ENCODE data around the gene AVPR1B.

Gene AVPR1B

GRCh38 chr1:206098242-206098919 lies 18.8 kb downstream of the AVPR1B start:
- WGBS (ENCODE audit: extremely low coverage, insufficient coverage, low lambda C conversion rate): no CpG with 5 or more reads among the region's 9 CpGs
- Histone ChIP-seq H2BK15ac (replicated peaks; ENCODE audit: low read depth) (no peak overlapping the region), H4K5ac (ENCODE audit: low read length) (no peak overlapping the region), H4K8ac (ENCODE audit: low read depth, low read length) (no peak overlapping the region), H3K79me2 (ENCODE audit: control insufficient read depth, insufficient read depth, low read length) (no peaks in the 10 kb centered on the region), H2AK5ac (ENCODE audit: low read length) (no peak overlapping the region), H3K36me3 (ENCODE audit: control insufficient read depth, insufficient read depth, low read length) (no peaks in the 10 kb centered on the region), H3K27me3 (ENCODE audit: insufficient read depth, low read length, poor library complexity) (no peaks in the 10 kb centered on the region), H3K18ac (ENCODE audit: low read length) (no peak overlapping the region), H3K23ac (ENCODE audit: low read length) (no peak overlapping the region), H3K27ac (ENCODE audit: low read depth, low read length) (no peak overlapping the region), H3K4me1 (ENCODE audit: control insufficient read depth, low read depth, low read length) (no peaks in the 10 kb centered on the region), H2BK5ac (ENCODE audit: low read length) (no peak overlapping the region), H3K9ac (ENCODE audit: low read length) (no peak overlapping the region), H3K4me2 (ENCODE audit: low read length) (no peak overlapping the region), H3K4me3 (ENCODE audit: low read length) (no peak overlapping the region), H3K56ac (ENCODE audit: low read length) (no peak overlapping the region), H2BK120ac (ENCODE audit: low read depth, low read length) (no peak overlapping the region), H3K4ac (ENCODE audit: low read depth, low read length) (no peak overlapping the region), H3K79me1 (ENCODE audit: low read length) (no peaks in the 10 kb centered on the region)
- DNase-seq: no peak

GRCh38 chr1:206097381-206097780 lies 19.8 kb downstream of the AVPR1B start:
- no peaks in the 10 kb centered on the region for H3K36me3 ChIP-seq (ENCODE audit: control insufficient read depth, insufficient read depth, low read length)
- no peak overlapping the region for H3K23ac ChIP-seq (ENCODE audit: low read length)
- no peak overlapping the region for H3K4ac ChIP-seq (ENCODE audit: low read depth, low read length)
- no peak overlapping the region for H4K8ac ChIP-seq (ENCODE audit: low read depth, low read length)
- WGBS (ENCODE audit: extremely low coverage, insufficient coverage, low lambda C conversion rate): no CpG with 5 or more reads among the region's 3 CpGs
- no peak overlapping the region for H3K9ac ChIP-seq (ENCODE audit: low read length)
- no peak for DNase-seq
- H3K79me1 ChIP-seq (ENCODE audit: low read length): no peaks in the 10 kb centered on the region
- H3K18ac ChIP-seq (ENCODE audit: low read length): no peak overlapping the region
- H2BK5ac ChIP-seq (ENCODE audit: low read length): no peak overlapping the region
- no peaks in the 10 kb centered on the region for H3K4me1 ChIP-seq (ENCODE audit: control insufficient read depth, low read depth, low read length)
- H3K27me3 ChIP-seq (ENCODE audit: insufficient read depth, low read length, poor library complexity): no peaks in the 10 kb centered on the region
- no peak overlapping the region for H4K5ac ChIP-seq (ENCODE audit: low read length)
- no peak overlapping the region for H3K56ac ChIP-seq (ENCODE audit: low read length)
- H3K4me3 ChIP-seq (ENCODE audit: low read length): no peak overlapping the region
- no peaks in the 10 kb centered on the region for H3K79me2 ChIP-seq (ENCODE audit: control insufficient read depth, insufficient read depth, low read length)
- no peak overlapping the region for H3K4me2 ChIP-seq (ENCODE audit: low read length)
- no peak overlapping the region for H2BK120ac ChIP-seq (ENCODE audit: low read depth, low read length)
- H2BK15ac ChIP-seq (replicated peaks; ENCODE audit: low read depth): no peak overlapping the region
- no peak overlapping the region for H2AK5ac ChIP-seq (ENCODE audit: low read length)
- H3K27ac ChIP-seq (ENCODE audit: low read depth, low read length): no peak overlapping the region

- H2AK5ac ChIP-seq (ENCODE audit: low read length): no peak overlapping the region
- no peaks in the 10 kb centered on the region for H3K79me2 ChIP-seq (ENCODE audit: control insufficient read depth, insufficient read depth, low read length)
- no peak overlapping the region for H2BK5ac ChIP-seq (ENCODE audit: low read length)
- H3K27me3 ChIP-seq (ENCODE audit: insufficient read depth, low read length, poor library complexity): no peaks in the 10 kb centered on the region
- H4K8ac ChIP-seq (ENCODE audit: low read depth, low read length): no peak overlapping the region
- no peak overlapping the region for H3K23ac ChIP-seq (ENCODE audit: low read length)
- H3K9ac ChIP-seq (ENCODE audit: low read length): no peak overlapping the region
- H3K79me1 ChIP-seq (ENCODE audit: low read length): no peaks in the 10 kb centered on the region
- no peak overlapping the region for H3K56ac ChIP-seq (ENCODE audit: low read length)
- H2BK15ac ChIP-seq (replicated peaks; ENCODE audit: low read depth): no peak overlapping the region
- H3K4me2 ChIP-seq (ENCODE audit: low read length): no peak overlapping the region
- H3K4me1 ChIP-seq (ENCODE audit: control insufficient read depth, low read depth, low read length): no peaks in the 10 kb centered on the region
- H3K36me3 ChIP-seq (ENCODE audit: control insufficient read depth, insufficient read depth, low read length): no peaks in the 10 kb centered on the region
- H2BK120ac ChIP-seq (ENCODE audit: low read depth, low read length): no peak overlapping the region
- no peak overlapping the region for H3K4me3 ChIP-seq (ENCODE audit: low read length)
- H3K27ac ChIP-seq (ENCODE audit: low read depth, low read length): no peak overlapping the region
- no peak overlapping the region for H4K5ac ChIP-seq (ENCODE audit: low read length)
- no peak overlapping the region for H3K4ac ChIP-seq (ENCODE audit: low read depth, low read length)
- H3K18ac ChIP-seq (ENCODE audit: low read length): no peak overlapping the region
- no peak for DNase-seq
- no CpG with 5 or more reads among the region's 7 CpGs for WGBS (ENCODE audit: extremely low coverage, insufficient coverage, low lambda C conversion rate)
Observed at GRCh38 chr1:206094024-206094423, 23.2 kb downstream of the AVPR1B start.

- H3K4me2 ChIP-seq (ENCODE audit: low read length): no peak overlapping the region
- WGBS (ENCODE audit: extremely low coverage, insufficient coverage, low lambda C conversion rate): no CpG with 5 or more reads among the region's 3 CpGs
- no peak overlapping the region for H3K4me3 ChIP-seq (ENCODE audit: low read length)
- no peaks in the 10 kb centered on the region for H3K4me1 ChIP-seq (ENCODE audit: control insufficient read depth, low read depth, low read length)
- no peaks in the 10 kb centered on the region for H3K79me1 ChIP-seq (ENCODE audit: low read length)
- no peak overlapping the region for H3K56ac ChIP-seq (ENCODE audit: low read length)
- H3K36me3 ChIP-seq (ENCODE audit: control insufficient read depth, insufficient read depth, low read length): no peaks in the 10 kb centered on the region
- no peak overlapping the region for H4K8ac ChIP-seq (ENCODE audit: low read depth, low read length)
- DNase-seq: no peak
- H3K4ac ChIP-seq (ENCODE audit: low read depth, low read length): no peak overlapping the region
- H4K5ac ChIP-seq (ENCODE audit: low read length): no peak overlapping the region
- no peak overlapping the region for H2AK5ac ChIP-seq (ENCODE audit: low read length)
- H2BK120ac ChIP-seq (ENCODE audit: low read depth, low read length): no peak overlapping the region
- no peak overlapping the region for H2BK5ac ChIP-seq (ENCODE audit: low read length)
- no peaks in the 10 kb centered on the region for H3K27me3 ChIP-seq (ENCODE audit: insufficient read depth, low read length, poor library complexity)
- H3K27ac ChIP-seq (ENCODE audit: low read depth, low read length): no peak overlapping the region
- no peaks in the 10 kb centered on the region for H3K79me2 ChIP-seq (ENCODE audit: control insufficient read depth, insufficient read depth, low read length)
- no peak overlapping the region for H3K9ac ChIP-seq (ENCODE audit: low read length)
- no peak overlapping the region for H3K23ac ChIP-seq (ENCODE audit: low read length)
- no peak overlapping the region for H3K18ac ChIP-seq (ENCODE audit: low read length)
- no peak overlapping the region for H2BK15ac ChIP-seq (replicated peaks; ENCODE audit: low read depth)
Observed at GRCh38 chr1:206089341-206089740, 27.8 kb downstream of the AVPR1B start.

- Histone ChIP-seq H3K23ac (ENCODE audit: low read length) (no peak overlapping the region), H3K9ac (ENCODE audit: low read length) (no peak overlapping the region), H2BK120ac (ENCODE audit: low read depth, low read length) (no peak overlapping the region), H3K79me2 (ENCODE audit: control insufficient read depth, insufficient read depth, low read length) (no peaks in the 10 kb centered on the region), H3K79me1 (ENCODE audit: low read length) (no peaks in the 10 kb centered on the region), H3K4me2 (ENCODE audit: low read length) (no peak overlapping the region), H3K27me3 (ENCODE audit: insufficient read depth, low read length, poor library complexity) (no peaks in the 10 kb centered on the region), H3K4me1 (ENCODE audit: control insufficient read depth, low read depth, low read length) (no peaks in the 10 kb centered on the region), H3K36me3 (ENCODE audit: control insufficient read depth, insufficient read depth, low read length) (no peaks in the 10 kb centered on the region), H4K8ac (ENCODE audit: low read depth, low read length) (no peak overlapping the region), H3K4me3 (ENCODE audit: low read length) (no peak overlapping the region), H3K18ac (ENCODE audit: low read length) (no peak overlapping the region), H3K56ac (ENCODE audit: low read length) (no peak overlapping the region), H3K4ac (ENCODE audit: low read depth, low read length) (no peak overlapping the region), H2AK5ac (ENCODE audit: low read length) (no peak overlapping the region), H2BK5ac (ENCODE audit: low read length) (no peak overlapping the region), H3K27ac (ENCODE audit: low read depth, low read length) (no peak overlapping the region), H4K5ac (ENCODE audit: low read length) (no peak overlapping the region), H2BK15ac (replicated peaks; ENCODE audit: low read depth) (no peak overlapping the region)
- no peak for DNase-seq
- no CpG with 5 or more reads among the region's 3 CpGs for WGBS (ENCODE audit: extremely low coverage, insufficient coverage, low lambda C conversion rate)
Observed at GRCh38 chr1:206087091-206087490, 30.1 kb downstream of the AVPR1B start.

- no peak overlapping the region for H2AK5ac ChIP-seq (ENCODE audit: low read length)
- H3K27ac ChIP-seq (ENCODE audit: low read depth, low read length): no peak overlapping the region
- H4K8ac ChIP-seq (ENCODE audit: low read depth, low read length): no peak overlapping the region
- DNase-seq: no peak
- no peak overlapping the region for H3K4me2 ChIP-seq (ENCODE audit: low read length)
- no peak overlapping the region for H3K23ac ChIP-seq (ENCODE audit: low read length)
- no peak overlapping the region for H3K9ac ChIP-seq (ENCODE audit: low read length)
- H3K4me3 ChIP-seq (ENCODE audit: low read length): no peak overlapping the region
- no peak overlapping the region for H2BK120ac ChIP-seq (ENCODE audit: low read depth, low read length)
- no peak overlapping the region for H2BK5ac ChIP-seq (ENCODE audit: low read length)
- peaks cover 2% of the 10 kb centered on the region for H3K4me1 ChIP-seq (ENCODE audit: control insufficient read depth, low read depth, low read length)
- H3K36me3 ChIP-seq (ENCODE audit: control insufficient read depth, insufficient read depth, low read length): no peaks in the 10 kb centered on the region
- H3K79me2 ChIP-seq (ENCODE audit: control insufficient read depth, insufficient read depth, low read length): no peaks in the 10 kb centered on the region
- H3K56ac ChIP-seq (ENCODE audit: low read length): no peak overlapping the region
- no peak overlapping the region for H2BK15ac ChIP-seq (replicated peaks; ENCODE audit: low read depth)
- H3K18ac ChIP-seq (ENCODE audit: low read length): no peak overlapping the region
- no peak overlapping the region for H3K4ac ChIP-seq (ENCODE audit: low read depth, low read length)
- no peaks in the 10 kb centered on the region for H3K27me3 ChIP-seq (ENCODE audit: insufficient read depth, low read length, poor library complexity)
- WGBS (ENCODE audit: extremely low coverage, insufficient coverage, low lambda C conversion rate): no CpG with 5 or more reads among the region's 2 CpGs
- no peaks in the 10 kb centered on the region for H3K79me1 ChIP-seq (ENCODE audit: low read length)
- no peak overlapping the region for H4K5ac ChIP-seq (ENCODE audit: low read length)
Observed at GRCh38 chr1:206083750-206084149, 33.4 kb downstream of the AVPR1B start.
